ENCODE data around the gene PLXDC2.

GRCh38 chr10:20233423-20233822, 417.2 kb downstream of the PLXDC2 start:
- TF ChIP-seq MXI1 (IDR thresholded peaks at IDR 0.05; ENCODE audit: low read depth, low read length): no peak
- no peak for TF ChIP-seq YY1 (IDR thresholded peaks at IDR 0.05; ENCODE audit: low read depth)
- TF ChIP-seq MAX (IDR thresholded peaks at IDR 0.05; ENCODE audit: low read depth): no peak
- no peak for TF ChIP-seq CTCF (IDR thresholded peaks at IDR 0.05)
- no peak for TF ChIP-seq POLR2AphosphoS5 (IDR thresholded peaks at IDR 0.05; ENCODE audit: low read depth, low read length)

Measured in SK-N-SH (cell line).